GM23338 (cell line): ENCODE results near the gene SAMD8. TPM values are rescaled to one million over a fixed set of nuclear protein-coding genes. Genes with fewer than 3 reads are reported as not detected.

Experiments used
- ATAC-seq: fragments of 200-7000 bp; cut with Tn5 transposase; 3 replicates; pipeline ENCODE4 v1.9.1; 2020
- DNase-seq: peaks from one replicate; pipeline ENCODE4 v3.0.0-alpha.2; 2015; ENCODE audit warnings: low spot score
- H2AFZ ChIP-seq: fragments of 200-600 bp; sonication (generic); 2 replicates; pipeline ENCODE4 v1.8.0; 2016; ENCODE audit warnings: antibody characterized with exemption, mild to moderate bottlenecking, moderate library complexity
- H3F3A ChIP-seq: fragments of 200-600 bp; sonication (generic); replicated peaks from 2 replicates; pipeline ENCODE4 v1.8.0; 2017; ENCODE audit warnings: antibody characterized with exemption, mixed run types, low read depth
- H3K27ac ChIP-seq: fragments of 200-600 bp; sonication (generic); 2 replicates; pipeline ENCODE4 v1.6.1; 2016; ENCODE audit warnings: low read depth
- H3K27me3 ChIP-seq: fragments of 200-600 bp; sonication (generic); 2 replicates; pipeline ENCODE4 v1.8.0; 2016; ENCODE audit warnings: mild to moderate bottlenecking, mixed run types, moderate library complexity; ENCODE audit not compliant: insufficient read depth
- H3K36me3 ChIP-seq: fragments of 200-600 bp; sonication (generic); 2 replicates; pipeline ENCODE4 v1.8.0; 2016; ENCODE audit warnings: mild to moderate bottlenecking; ENCODE audit not compliant: insufficient read depth
- H3K4me1 ChIP-seq: fragments of 200-600 bp; sonication (generic); 2 replicates; pipeline ENCODE4 v1.8.0; 2016; ENCODE audit warnings: mild to moderate bottlenecking, moderate library complexity; ENCODE audit not compliant: insufficient read depth
- H3K4me2 ChIP-seq: fragments of 200-600 bp; sonication (generic); 2 replicates; pipeline ENCODE4 v1.7.1; 2017; ENCODE audit warnings: mixed run types
- H3K4me3 ChIP-seq: fragments of 200-600 bp; sonication (generic); 2 replicates; pipeline ENCODE4 v1.6.1; 2016; ENCODE audit warnings: mixed run types
- H3K79me2 ChIP-seq: fragments of 200-600 bp; sonication (generic); replicated peaks from 2 replicates; pipeline ENCODE4 v1.8.0; 2017; ENCODE audit warnings: mild to moderate bottlenecking; ENCODE audit not compliant: insufficient read depth
- H3K9me2 ChIP-seq: fragments of 200-600 bp; sonication (generic); 2 replicates; pipeline ENCODE4 v1.8.0; 2017; ENCODE audit not compliant: insufficient read depth
- H4K20me1 ChIP-seq: fragments of 200-600 bp; sonication (generic); replicated peaks from 2 replicates; pipeline ENCODE4 v1.8.0; 2017; ENCODE audit warnings: mild to moderate bottlenecking; ENCODE audit not compliant: insufficient read depth
- H3K27ac Mint-ChIP-seq: 2 replicates; pipeline ENCODE4 v1.8.0; 2020; ENCODE audit warnings: inconsistent platforms, mild to moderate bottlenecking, moderate library complexity, mixed read lengths
- H3K27me3 Mint-ChIP-seq: 3 replicates; pipeline ENCODE4 v1.8.0; 2022; ENCODE audit warnings: low read depth, mild to moderate bottlenecking, moderate library complexity, mixed read lengths, inconsistent platforms; ENCODE audit not compliant: insufficient read depth, poor library complexity
- H3K36me3 Mint-ChIP-seq: 3 replicates; pipeline ENCODE4 v1.8.0; 2021; ENCODE audit warnings: low read depth, mild to moderate bottlenecking, inconsistent platforms, moderate library complexity, mixed read lengths
- H3K4me1 Mint-ChIP-seq: 3 replicates; pipeline ENCODE4 v1.8.0; 2020; ENCODE audit warnings: mild to moderate bottlenecking, inconsistent platforms, mixed read lengths
- H3K4me3 Mint-ChIP-seq: 3 replicates; pipeline ENCODE4 v1.8.0; 2021; ENCODE audit warnings: moderate library complexity, mild to moderate bottlenecking, inconsistent platforms, mixed read lengths
- H3K9me3 Mint-ChIP-seq: 3 replicates; pipeline ENCODE4 v1.8.0; 2020; ENCODE audit warnings: moderate library complexity, mild to moderate bottlenecking, inconsistent platforms, mixed read lengths
- CTCF ChIP-seq, 2 experiments: fragments of 200-600 bp in 1 of 2; sonication (generic) in 1 of 2; conservative IDR thresholded peaks; 2 replicates each; pipeline versions ENCODE4 v1.5.1 to v1.6.1; 2016 to 2017; ENCODE audit warnings: antibody characterized with exemption in 2 of 2, low read depth in 2 of 2, mild to moderate bottlenecking in 2 of 2, moderate library complexity in 1 of 2
- ETS1 ChIP-seq: IDR thresholded peaks from 2 replicates; pipeline ENCODE4 v1.6.1; 2016; ENCODE audit warnings: antibody characterized with exemption
- EZH2 ChIP-seq: fragments of 200-600 bp; sonication (generic); IDR thresholded peaks from one replicate; pipeline ENCODE4 v1.8.0; 2017; ENCODE audit warnings: antibody characterized with exemption, mild to moderate bottlenecking, low read depth; ENCODE audit not compliant: unreplicated experiment
- EZH2phosphoT487 ChIP-seq: fragments of 200-600 bp; sonication (generic); IDR thresholded peaks from one replicate; pipeline ENCODE4 v1.8.1; 2018; ENCODE audit warnings: antibody characterized with exemption; ENCODE audit not compliant: unreplicated experiment
- NANOG ChIP-seq: IDR thresholded peaks from 2 replicates; pipeline ENCODE4 v1.6.1; 2016; ENCODE audit warnings: antibody characterized with exemption, borderline replicate concordance
- POLR2AphosphoS5 ChIP-seq: IDR thresholded peaks from 2 replicates; pipeline ENCODE4 v1.6.1; 2016; ENCODE audit warnings: antibody characterized with exemption, low read depth
- REST ChIP-seq: IDR thresholded peaks from one replicate; pipeline ENCODE4 v1.6.1; 2018; ENCODE audit warnings: antibody characterized with exemption; ENCODE audit not compliant: unreplicated experiment
- STAT1 ChIP-seq: IDR thresholded peaks from one replicate; pipeline ENCODE4 v1.6.1; 2016; ENCODE audit warnings: antibody characterized with exemption; ENCODE audit not compliant: unreplicated experiment
- ZNF331 ChIP-seq: fragments of 250-450 bp; sonication (Bioruptor Pico); IDR thresholded peaks from 2 replicates; pipeline ENCODE4 v1.5.0; 2020; ENCODE audit warnings: low read depth, mild to moderate bottlenecking, moderate library complexity
- ZNF462 ChIP-seq: fragments of 250-450 bp; sonication (Bioruptor Pico); IDR thresholded peaks from 2 replicates; pipeline ENCODE4 v1.5.0; 2020; ENCODE audit warnings: mild to moderate bottlenecking, moderate library complexity
- polyA plus RNA-seq: library from polyadenylated mRNA; unstranded; fragments of >200 nt; fragmentation: Nextera tagmentation; extraction: Ambion mirVana; gene quantifications from 2 replicates; pipeline ENCODE4 v1.2.1, GENCODE V29; 2016
- total RNA-seq: library from RNA; depleted of rRNA; stranded (reverse); fragments of >200 nt; shearing (Covaris generic); gene quantifications from 2 replicates; pipeline ENCODE4 v1.2.3, GENCODE V29; 2014

Gene SAMD8
- total and polyA plus RNA-seq, 2 experiments from 2014 or later: 7.8 to 28.4 TPM

- TF ChIP-seq ZNF462 (no peak), STAT1 (no peak), ETS1 (no peak), ZNF331 (CRISPR knock-in tag) (no peak)
Measured at GRCh38 chr10:75061709-75062505, 49.5 kb upstream of the SAMD8 start (continued).

- no peak overlapping the region for H3K27ac Mint-ChIP-seq
- no peaks in the 10 kb centered on the region; the same call in none of the 2 replicates for H3K9me2 ChIP-seq
- no peaks in the 10 kb centered on the region for H3K36me3 Mint-ChIP-seq
- H3K4me1 ChIP-seq: 0 out of 2 replicates have a peak, but pooled peaks cover 3% of the 10 kb centered on the region
- no peaks in the 10 kb centered on the region for H4K20me1 ChIP-seq
- H3K27ac ChIP-seq: no peak overlapping the region
- peaks cover 3% of the 10 kb centered on the region; the same call in 2 of the 3 replicates for H3K4me1 Mint-ChIP-seq
- H3K4me3 ChIP-seq: no peak overlapping the region
- H3K4me2 ChIP-seq: no peak overlapping the region
- ATAC-seq (no peak), DNase-seq (no peak)
- no peaks in the 10 kb centered on the region for H3K27me3 ChIP-seq
- no peaks in the 10 kb centered on the region for H3K79me2 ChIP-seq
- no peaks in the 10 kb centered on the region for H3K9me3 Mint-ChIP-seq
- H3K27me3 Mint-ChIP-seq: peaks cover 3% of the 10 kb centered on the region
- no peaks in the 10 kb centered on the region for H3F3A ChIP-seq
- H3K4me3 Mint-ChIP-seq: no peak overlapping the region
- H2AFZ ChIP-seq: peak overlapping the region; percentile 66; the same call in 1 of the 2 replicates
- H3K36me3 ChIP-seq: no peaks in the 10 kb centered on the region
- TF ChIP-seq REST (no peak), EZH2 (no peak), POLR2AphosphoS5 (no peak), NANOG (no peak), CTCF (conservative IDR thresholded peaks at IDR 0.05; ENCODE audit: low read depth in 2 of 2) (no peak), EZH2phosphoT487 (no peak)
Measured at GRCh38 chr10:75062506-75063299, 48.8 kb upstream of the SAMD8 start.
